A549 (cell line): ENCODE results near the gene VENTX.

Experiments used
- CBX8 ChIP-seq: fragments of 200-600 bp; sonication (generic); IDR thresholded peaks from 2 replicates; pipeline ENCODE4 v1.6.1; 2016
- CHD2 ChIP-seq: fragments of 150-350 bp; IDR thresholded peaks from 2 replicates; pipeline ENCODE4 v1.6.1; 2014; ENCODE audit warnings: low read length; ENCODE audit not compliant: partially characterized antibody
- ESRRA ChIP-seq: fragments of 150-350 bp; IDR thresholded peaks from 2 replicates; pipeline ENCODE4 v1.6.1; 2014; ENCODE audit warnings: mild to moderate bottlenecking, low read length, borderline replicate concordance
- HDAC2 ChIP-seq: fragments of 200-600 bp; sonication (generic); IDR thresholded peaks from 2 replicates; pipeline ENCODE4 v1.6.1; 2016
- HMGXB4 ChIP-seq: fragments of 250-450 bp; sonication (Bioruptor Pico); IDR thresholded peaks from 2 replicates; pipeline ENCODE4 v1.5.0; 2021; ENCODE audit warnings: mild to moderate bottlenecking, moderate library complexity, borderline replicate concordance
- KDM5A ChIP-seq: fragments of 200-600 bp; sonication (generic); IDR thresholded peaks from 2 replicates; pipeline ENCODE4 v1.6.1; 2016; ENCODE audit warnings: antibody characterized with exemption, mild to moderate bottlenecking
- MYC ChIP-seq: IDR thresholded peaks from 2 replicates; pipeline ENCODE4 v1.6.1; 2012; ENCODE audit warnings: mild to moderate bottlenecking, inconsistent platforms, low read length, improper control_type of control experiment, borderline replicate concordance
- POLR2A ChIP-seq: IDR thresholded peaks from 2 replicates; pipeline ENCODE4 v1.6.1; 2012; ENCODE audit warnings: mild to moderate bottlenecking, low read length
- RAD21 ChIP-seq, 2 experiments: fragments of >200 bp in 1 of 2; sonication (Bioruptor Twin) in 1 of 2; formaldehyde crosslinking in 1 of 2; IDR thresholded peaks in 1 of 2; conservative IDR thresholded peaks in 1 of 2; 2 replicates in 1 of 2; 3 replicates in 1 of 2; pipeline ENCODE4 v1.6.1; 2012 to 2018; ENCODE audit warnings: inconsistent platforms in 1 of 2
- TF ChIP-seq, protein P1 (sequence below): fragments of >200 bp; sonication (Bioruptor Twin); formaldehyde crosslinking; IDR thresholded peaks from 3 replicates; pipeline ENCODE4 v1.5.1; 2016
- TF ChIP-seq, protein P2 (sequence below): IDR thresholded peaks from 2 replicates; pipeline ENCODE4 v1.6.1; 2012; ENCODE audit warnings: low read depth, borderline replicate concordance

DNA sequence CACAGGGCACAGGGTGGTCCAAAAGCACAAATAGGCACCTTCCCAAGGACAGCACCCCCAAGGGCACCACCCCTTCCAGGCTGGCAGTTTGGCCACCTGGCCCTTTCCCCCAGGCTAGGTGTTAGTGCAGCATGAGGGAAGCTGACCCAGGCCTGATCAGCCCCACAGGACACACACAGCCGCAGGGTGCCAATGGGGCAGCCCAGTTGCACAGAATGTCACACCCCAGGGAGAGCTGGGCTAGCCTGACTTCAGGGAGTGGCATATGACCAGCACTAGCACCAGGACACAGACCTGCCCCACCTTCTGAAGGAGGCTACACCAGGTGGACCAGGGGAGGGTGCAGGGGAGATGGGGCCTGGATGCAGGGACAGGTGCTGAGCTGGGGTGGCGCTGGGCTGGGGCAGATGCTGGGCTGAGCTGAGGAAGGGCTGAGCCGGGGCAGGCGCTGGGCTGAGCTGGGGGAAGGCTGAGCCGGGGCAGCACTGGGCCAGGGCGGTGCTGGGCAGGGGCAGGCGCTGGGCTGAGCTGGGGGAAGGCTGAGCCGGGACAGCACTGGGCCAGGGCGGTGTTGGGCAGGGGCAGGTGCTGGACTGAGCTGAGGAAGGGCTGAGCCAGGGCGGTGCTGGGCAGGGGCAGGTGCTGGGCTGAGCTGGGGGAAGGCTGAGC is 42.9 kb downstream of the VENTX start:
- TF ChIP-seq ESRRA (no peak), HMGXB4 (CRISPR knock-in tag) (no peak), HDAC2 (no peak), RAD21 (conservative IDR thresholded peaks at IDR 0.05 in 1 of 2, IDR thresholded peaks at IDR 0.05 in 1 of 2) (no peak), POLR2A (no peak), MYC (no peak), KDM5A (no peak), CHD2 (no peak), CBX8 (no peak)
- TF ChIP-seq, protein P1, sequence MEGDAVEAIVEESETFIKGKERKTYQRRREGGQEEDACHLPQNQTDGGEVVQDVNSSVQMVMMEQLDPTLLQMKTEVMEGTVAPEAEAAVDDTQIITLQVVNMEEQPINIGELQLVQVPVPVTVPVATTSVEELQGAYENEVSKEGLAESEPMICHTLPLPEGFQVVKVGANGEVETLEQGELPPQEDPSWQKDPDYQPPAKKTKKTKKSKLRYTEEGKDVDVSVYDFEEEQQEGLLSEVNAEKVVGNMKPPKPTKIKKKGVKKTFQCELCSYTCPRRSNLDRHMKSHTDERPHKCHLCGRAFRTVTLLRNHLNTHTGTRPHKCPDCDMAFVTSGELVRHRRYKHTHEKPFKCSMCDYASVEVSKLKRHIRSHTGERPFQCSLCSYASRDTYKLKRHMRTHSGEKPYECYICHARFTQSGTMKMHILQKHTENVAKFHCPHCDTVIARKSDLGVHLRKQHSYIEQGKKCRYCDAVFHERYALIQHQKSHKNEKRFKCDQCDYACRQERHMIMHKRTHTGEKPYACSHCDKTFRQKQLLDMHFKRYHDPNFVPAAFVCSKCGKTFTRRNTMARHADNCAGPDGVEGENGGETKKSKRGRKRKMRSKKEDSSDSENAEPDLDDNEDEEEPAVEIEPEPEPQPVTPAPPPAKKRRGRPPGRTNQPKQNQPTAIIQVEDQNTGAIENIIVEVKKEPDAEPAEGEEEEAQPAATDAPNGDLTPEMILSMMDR = no peak
- TF ChIP-seq, protein P2, sequence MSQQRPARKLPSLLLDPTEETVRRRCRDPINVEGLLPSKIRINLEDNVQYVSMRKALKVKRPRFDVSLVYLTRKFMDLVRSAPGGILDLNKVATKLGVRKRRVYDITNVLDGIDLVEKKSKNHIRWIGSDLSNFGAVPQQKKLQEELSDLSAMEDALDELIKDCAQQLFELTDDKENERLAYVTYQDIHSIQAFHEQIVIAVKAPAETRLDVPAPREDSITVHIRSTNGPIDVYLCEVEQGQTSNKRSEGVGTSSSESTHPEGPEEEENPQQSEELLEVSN = no peak
